ENCODE data around the gene EML4.
"Not testable (repeated sequence)": the region's sequence is repeated elsewhere in the genome, so short reads cannot be mapped to it uniquely, and the experiment has no call there.

EML4 gene

GRCh38 chr2:42337846-42338566, 168.9 kb downstream of the EML4 start:
- Mint-ChIP-seq H3K36me3 (ENCODE audit: low read depth) (peaks cover 37% of the 10 kb centered on the region), H3K4me1 (ENCODE audit: low read depth) (peaks cover 16% of the 10 kb centered on the region), H3K27me3 (ENCODE audit: low read depth) (no peaks in the 10 kb centered on the region), H3K27ac (no peak overlapping the region), H3K9me3 (no peaks in the 10 kb centered on the region), H3K4me3 (no peak overlapping the region)
- no peak for DNase-seq (ENCODE audit: low spot score)

- H3K27ac Mint-ChIP-seq, result no peak overlapping the region
- DNase-seq (ENCODE audit: low spot score), result no peak
- H3K4me3 Mint-ChIP-seq, result no peak overlapping the region
- H3K9me3 Mint-ChIP-seq, result no peaks in the 10 kb centered on the region
- H3K4me1 Mint-ChIP-seq (ENCODE audit: low read depth), result peaks cover 16% of the 10 kb centered on the region
- no peaks in the 10 kb centered on the region for H3K27me3 Mint-ChIP-seq (ENCODE audit: low read depth)
- H3K36me3 Mint-ChIP-seq (ENCODE audit: low read depth), result peaks cover 37% of the 10 kb centered on the region
Observed at GRCh38 chr2:42338567-42339190, 169.5 kb downstream of the EML4 start.

GRCh38 chr2:42339191-42339912, 170.2 kb downstream of the EML4 start:
- Mint-ChIP-seq H3K9me3 (no peaks in the 10 kb centered on the region), H3K36me3 (ENCODE audit: low read depth) (peaks cover 37% of the 10 kb centered on the region), H3K27me3 (ENCODE audit: low read depth) (no peaks in the 10 kb centered on the region), H3K27ac (peak overlapping the region; percentile 34), H3K4me1 (ENCODE audit: low read depth) (peaks cover 16% of the 10 kb centered on the region), H3K4me3 (no peak overlapping the region)
- no peak for DNase-seq (ENCODE audit: low spot score)

DNA sequence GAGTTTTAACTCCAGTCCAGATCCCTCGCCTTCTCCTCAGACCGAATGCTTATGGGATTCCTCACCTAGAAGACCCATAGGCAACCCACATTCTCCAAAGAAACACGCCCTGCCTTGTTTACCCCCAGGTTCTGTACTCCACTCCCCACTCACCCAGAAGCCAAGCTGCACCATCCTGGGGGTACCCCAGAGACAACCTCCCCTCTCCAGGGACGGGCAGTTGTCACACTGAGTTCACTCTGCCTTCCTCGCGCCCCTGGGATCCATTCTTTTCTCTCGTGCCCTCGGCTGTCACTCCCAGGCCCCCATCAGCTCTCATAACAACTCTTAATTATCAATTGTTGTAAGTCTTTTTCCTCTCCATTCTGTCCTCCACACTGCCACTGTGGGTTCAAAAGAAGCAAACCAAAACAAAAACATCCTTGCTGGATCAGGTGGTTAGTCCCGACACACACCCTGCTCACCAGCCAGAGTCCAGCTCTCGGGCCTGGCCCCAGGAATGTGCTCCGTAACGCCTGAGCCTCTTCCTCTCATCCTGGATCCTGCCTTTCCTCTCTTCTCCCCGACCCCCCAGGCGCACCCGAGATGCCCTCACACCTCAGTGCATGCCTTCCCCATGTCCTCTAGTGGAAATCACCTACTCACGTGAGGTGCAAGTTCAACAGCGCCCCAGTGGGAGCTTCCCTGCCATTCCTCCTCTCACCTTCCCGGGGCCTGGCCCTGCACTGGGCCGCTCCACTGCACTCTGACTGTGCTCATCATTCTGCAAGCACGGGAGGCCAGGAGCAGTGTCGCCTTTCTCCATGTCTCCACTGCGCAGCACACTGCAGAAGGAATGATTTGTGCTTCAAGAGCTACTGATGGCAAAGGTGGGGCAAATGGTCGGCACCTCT, 171.1 kb downstream of the EML4 start:
- no peaks in the 10 kb centered on the region for H3K9me3 Mint-ChIP-seq
- peaks cover 36% of the 10 kb centered on the region for H3K36me3 Mint-ChIP-seq (ENCODE audit: low read depth)

DNA sequence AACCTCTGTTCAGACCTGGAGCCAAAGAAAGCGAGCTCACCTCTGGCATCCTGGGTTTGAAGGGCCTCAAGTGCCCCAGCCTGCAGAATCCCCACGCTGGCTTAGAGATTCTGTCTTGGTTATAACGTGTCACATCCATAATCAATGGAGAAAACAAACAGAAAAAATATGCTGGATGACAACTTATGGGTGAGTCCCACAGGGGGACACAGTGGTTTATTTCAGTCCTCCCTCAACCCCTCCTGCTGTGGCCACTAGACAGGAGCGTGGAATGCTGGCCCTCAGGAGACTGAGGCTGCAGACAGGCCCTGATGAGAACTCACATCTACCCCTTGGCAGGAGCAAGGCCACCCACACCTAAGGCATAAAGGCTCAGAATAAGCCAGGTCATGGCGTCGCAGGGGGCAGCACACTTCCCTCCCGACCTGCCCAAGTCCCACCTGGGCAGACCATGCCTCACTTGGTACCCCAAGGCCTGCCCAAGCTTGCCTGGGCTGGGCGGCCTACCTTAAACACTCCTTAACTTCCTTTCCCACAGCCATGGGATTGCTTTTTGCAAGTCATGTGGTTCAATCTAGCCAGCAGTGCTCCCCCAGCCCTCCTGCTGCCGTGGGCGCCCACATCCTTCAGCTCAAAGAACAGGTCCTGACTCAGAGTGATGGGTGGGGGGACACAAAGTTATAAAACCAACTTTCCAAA, 171.9 kb downstream of the EML4 start:
- Mint-ChIP-seq H3K4me3 (no peak overlapping the region), H3K36me3 (ENCODE audit: low read depth) (peaks cover 36% of the 10 kb centered on the region), H3K4me1 (ENCODE audit: low read depth) (peaks cover 16% of the 10 kb centered on the region), H3K27me3 (ENCODE audit: low read depth) (no peaks in the 10 kb centered on the region), H3K9me3 (no peaks in the 10 kb centered on the region), H3K27ac (no peak overlapping the region)
- DNase-seq (ENCODE audit: low spot score), result no peak

More for the DNA sequence above, 171.1 kb downstream of the EML4 start:
- Mint-ChIP-seq H3K4me1 (ENCODE audit: low read depth) (peaks cover 16% of the 10 kb centered on the region), H3K4me3 (no peak overlapping the region), H3K27ac (no peak overlapping the region), H3K27me3 (ENCODE audit: low read depth) (no peaks in the 10 kb centered on the region)
- DNase-seq (ENCODE audit: low spot score), result no peak

DNA sequence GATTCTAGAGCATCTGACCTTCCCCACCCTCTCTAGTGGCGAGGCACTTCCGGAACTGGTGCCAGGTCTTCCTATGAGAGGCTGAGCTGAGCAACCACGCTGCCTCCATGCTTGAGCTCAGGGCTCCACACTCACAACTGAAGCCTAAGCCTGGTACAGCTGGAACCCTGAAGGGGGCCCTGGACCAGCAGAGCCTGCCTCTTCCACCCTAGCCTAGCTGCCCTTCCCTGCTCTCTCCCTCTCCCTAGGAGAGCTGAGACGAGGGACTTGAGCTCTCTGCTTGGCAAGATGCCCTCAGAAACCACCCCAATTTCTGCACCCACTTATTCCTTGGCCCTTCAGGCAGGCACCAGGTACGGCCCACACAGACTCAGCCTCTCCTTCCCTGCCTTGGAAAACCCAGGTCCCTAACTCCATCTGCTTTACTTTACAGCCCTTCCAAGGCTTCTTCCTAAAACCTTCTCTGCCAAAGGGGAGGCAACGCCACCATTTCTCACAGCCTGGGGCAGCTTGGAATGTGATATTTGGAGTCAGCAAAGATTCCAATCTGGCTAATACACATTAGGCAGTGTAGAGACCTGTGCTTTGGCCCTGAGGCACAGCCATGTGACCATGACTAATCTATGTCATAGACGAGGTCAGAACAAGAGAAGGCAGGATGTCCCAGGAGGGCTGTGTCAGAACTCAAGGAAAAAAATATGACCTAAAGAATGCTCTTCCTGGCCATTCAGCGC, 173.1 kb downstream of the EML4 start:
- DNase-seq (ENCODE audit: low spot score), result no peak
- H3K27ac Mint-ChIP-seq, result peak overlapping the region; percentile 21
- H3K9me3 Mint-ChIP-seq, result no peaks in the 10 kb centered on the region
- peaks cover 16% of the 10 kb centered on the region for H3K4me1 Mint-ChIP-seq (ENCODE audit: low read depth)
- H3K36me3 Mint-ChIP-seq (ENCODE audit: low read depth), result peaks cover 35% of the 10 kb centered on the region
- H3K27me3 Mint-ChIP-seq (ENCODE audit: low read depth), result no peaks in the 10 kb centered on the region
- H3K4me3 Mint-ChIP-seq, result no peak overlapping the region

GRCh38 chr2:42342795-42343241, 173.7 kb downstream of the EML4 start:
- Mint-ChIP-seq H3K36me3 (ENCODE audit: low read depth) (peaks cover 32% of the 10 kb centered on the region), H3K27ac (no peak overlapping the region), H3K27me3 (ENCODE audit: low read depth) (no peaks in the 10 kb centered on the region), H3K9me3 (no peaks in the 10 kb centered on the region), H3K4me3 (no peak overlapping the region), H3K4me1 (ENCODE audit: low read depth) (peaks cover 16% of the 10 kb centered on the region)
- DNase-seq (ENCODE audit: low spot score), result no peak

DNA sequence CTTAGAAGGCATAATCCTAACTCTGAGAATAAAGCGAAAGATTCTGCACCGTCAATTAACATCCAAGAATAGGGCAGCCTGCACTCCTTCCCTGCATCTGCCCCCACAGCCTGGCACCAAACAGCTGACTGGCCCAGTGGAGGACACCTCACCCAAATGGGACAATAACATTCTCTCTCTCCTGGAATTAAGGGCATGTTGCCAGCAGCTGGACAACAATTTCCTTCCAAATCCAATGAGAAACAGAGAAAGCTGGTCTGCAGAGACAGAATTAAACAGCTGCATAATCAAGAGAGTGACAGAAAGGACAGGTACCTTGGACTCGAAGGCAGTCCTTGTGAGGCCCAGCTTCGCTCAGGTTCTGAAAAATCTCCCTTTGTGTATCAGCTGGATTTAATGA, 176.8 kb downstream of the EML4 start:
- DNase-seq (ENCODE audit: low spot score), result no peak
- peaks cover 39% of the 10 kb centered on the region for H3K36me3 Mint-ChIP-seq (ENCODE audit: low read depth)
- H3K27me3 Mint-ChIP-seq (ENCODE audit: low read depth), result no peaks in the 10 kb centered on the region
- no peaks in the 10 kb centered on the region for H3K9me3 Mint-ChIP-seq
- H3K27ac Mint-ChIP-seq, result no peak overlapping the region
- peaks cover 14% of the 10 kb centered on the region for H3K4me1 Mint-ChIP-seq (ENCODE audit: low read depth)
- H3K4me3 Mint-ChIP-seq, result no peak overlapping the region

DNA sequence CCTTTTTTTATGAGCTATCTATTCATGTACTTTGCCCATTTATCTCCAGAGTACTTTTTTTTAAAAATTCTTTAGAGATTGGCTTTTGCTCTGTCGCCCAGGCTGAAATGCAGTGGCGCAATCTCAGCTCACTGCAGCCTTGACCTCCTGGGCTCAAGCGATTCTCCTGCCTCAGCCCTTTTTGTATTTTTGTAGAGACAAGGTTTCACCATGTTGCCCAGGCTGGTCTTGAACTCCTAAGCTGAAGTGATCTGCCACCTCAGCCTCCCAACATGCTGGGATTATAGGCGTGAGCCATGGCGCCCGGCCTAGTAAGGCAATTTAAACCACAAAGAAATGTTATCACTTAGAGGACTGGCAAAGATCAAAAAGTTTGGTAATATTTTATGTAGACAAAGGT, 177.7 kb downstream of the EML4 start:
- H3K4me3 Mint-ChIP-seq; DNase-seq (ENCODE audit: low spot score); H3K4me1 Mint-ChIP-seq (ENCODE audit: low read depth); H3K27me3 Mint-ChIP-seq (ENCODE audit: low read depth); H3K27ac Mint-ChIP-seq; H3K9me3 Mint-ChIP-seq: not testable (repeated sequence)
- peaks cover 45% of the 10 kb centered on the region for H3K36me3 Mint-ChIP-seq (ENCODE audit: low read depth)

DNA sequence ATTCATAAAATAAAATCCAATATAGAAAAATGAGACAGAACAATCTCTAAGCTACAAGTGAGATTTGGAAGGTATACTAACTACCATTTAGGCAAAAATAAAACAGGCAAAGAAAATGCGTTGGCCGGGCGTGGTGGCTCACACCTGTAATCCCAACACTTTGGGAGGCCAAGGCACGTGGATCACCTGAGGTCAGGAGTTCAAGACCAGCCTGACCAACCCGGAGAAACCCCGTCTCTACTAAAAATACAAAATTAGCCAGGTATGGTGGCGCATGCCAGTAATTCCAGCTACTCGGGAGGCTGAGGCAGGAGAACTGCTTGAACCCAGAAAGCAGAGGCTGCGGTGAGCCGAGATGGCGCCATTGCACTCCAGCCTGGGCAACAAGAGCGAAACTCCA, 178.4 kb downstream of the EML4 start:
- not testable (repeated sequence) for H3K9me3 Mint-ChIP-seq; H3K4me3 Mint-ChIP-seq; DNase-seq (ENCODE audit: low spot score); H3K27me3 Mint-ChIP-seq (ENCODE audit: low read depth); H3K27ac Mint-ChIP-seq; H3K4me1 Mint-ChIP-seq (ENCODE audit: low read depth)
- peaks cover 48% of the 10 kb centered on the region for H3K36me3 Mint-ChIP-seq (ENCODE audit: low read depth)

DNA sequence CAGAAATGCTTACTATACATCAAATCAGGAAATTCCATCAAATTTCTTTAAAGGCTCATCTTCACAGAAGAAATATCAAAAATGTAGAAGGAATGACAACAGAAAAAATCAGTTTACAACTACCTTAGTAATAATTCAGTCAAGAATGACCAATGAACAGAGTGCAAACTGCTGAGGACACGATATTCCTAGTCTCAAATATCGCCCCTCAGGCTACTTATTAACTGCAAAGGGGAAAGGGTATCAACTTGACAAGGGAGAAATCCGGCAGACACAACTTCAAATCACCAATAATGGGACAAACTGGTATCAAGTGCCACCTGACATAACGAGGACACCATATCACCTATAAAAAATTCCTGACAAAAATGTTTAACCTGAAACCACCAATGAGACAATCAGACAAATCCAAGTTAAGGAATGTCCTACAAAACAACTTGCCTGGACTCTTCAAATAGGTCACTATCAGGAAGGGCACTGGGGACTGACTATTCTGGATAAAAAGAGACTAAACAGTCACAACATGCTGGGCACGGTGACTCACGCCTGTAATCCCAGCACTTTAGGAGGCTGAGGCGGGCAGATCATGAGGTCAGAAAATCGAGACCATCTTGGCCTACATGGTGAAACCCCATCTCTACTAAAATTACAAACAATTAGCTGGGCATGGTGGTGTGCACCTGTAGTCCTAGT, 179.1 kb downstream of the EML4 start:
- Mint-ChIP-seq H3K4me3 (no peak overlapping the region), H3K27ac (no peak overlapping the region), H3K27me3 (ENCODE audit: low read depth) (no peaks in the 10 kb centered on the region), H3K4me1 (ENCODE audit: low read depth) (no peaks in the 10 kb centered on the region), H3K9me3 (no peaks in the 10 kb centered on the region), H3K36me3 (ENCODE audit: low read depth) (peaks cover 46% of the 10 kb centered on the region)
- no peak for DNase-seq (ENCODE audit: low spot score)

DNA sequence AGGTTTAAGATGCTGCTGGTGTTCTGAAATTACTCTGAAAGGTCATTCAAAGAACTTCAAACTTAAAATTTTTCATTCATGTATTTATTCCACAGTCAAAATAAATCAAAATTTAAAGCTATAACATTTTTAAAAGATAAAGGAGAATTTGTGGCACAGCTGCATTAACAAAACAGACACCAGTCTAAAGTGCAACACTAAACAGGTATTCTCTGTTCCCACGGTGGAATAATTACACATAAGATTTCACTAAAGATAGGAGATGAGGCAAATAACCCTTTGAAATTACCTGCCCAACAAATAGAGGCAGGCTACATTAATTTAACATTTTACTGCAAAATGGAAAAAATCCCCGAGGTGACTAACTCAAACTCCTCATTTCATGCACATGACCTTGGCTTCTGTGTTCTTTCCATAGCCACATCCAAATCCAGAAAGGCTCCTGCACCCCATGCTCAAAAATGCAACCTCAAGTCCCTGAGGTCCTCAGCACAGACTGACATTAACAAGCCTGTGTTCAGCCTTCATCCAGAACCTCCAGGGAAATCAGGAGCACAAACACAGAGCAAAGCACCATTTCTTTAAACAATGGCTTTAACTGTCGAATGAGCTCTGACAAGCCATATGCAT, 181.4 kb downstream of the EML4 start:
- Mint-ChIP-seq H3K36me3 (ENCODE audit: low read depth) (peaks cover 38% of the 10 kb centered on the region), H3K4me1 (ENCODE audit: low read depth) (peaks cover 11% of the 10 kb centered on the region), H3K27ac (no peak overlapping the region), H3K9me3 (no peaks in the 10 kb centered on the region), H3K4me3 (no peak overlapping the region), H3K27me3 (ENCODE audit: low read depth) (no peaks in the 10 kb centered on the region)
- no peak for DNase-seq (ENCODE audit: low spot score)

Measured in T-helper 2 cell treated with Interferon-gamma antibody and Interleukin-4, amounts not matched to agents 5 μg/mL and 100 μg/mL, for 36 hours (primary cell).